WERI-Rb-1 (cell line): ENCODE measurements around the gene RGL2.
A peak's percentile ranks its signal among the peaks of the same experiment; 100 is the strongest.
"Not testable (repeated sequence)": the region's sequence is repeated elsewhere in the genome, so short reads cannot be mapped to it uniquely, and the experiment has no call there.

Source experiments
- DNase-seq: peaks from one replicate; pipeline ENCODE4 v3.0.0-alpha.2; 2020
- H3K27ac ChIP-seq: fragments of 250-450 bp; sonication (Bioruptor Pico); 2 replicates; pipeline ENCODE4 v1.5.1; 2020; ENCODE audit warnings: mild to moderate bottlenecking, moderate library complexity
- H3K27me3 ChIP-seq: fragments of 250-450 bp; sonication (Bioruptor Pico); 2 replicates; pipeline ENCODE4 v1.5.1; 2021; ENCODE audit warnings: mild to moderate bottlenecking, low read depth, moderate library complexity; ENCODE audit not compliant: insufficient read depth, severe bottlenecking
- H3K36me3 ChIP-seq: fragments of 250-450 bp; sonication (Bioruptor Pico); 2 replicates; pipeline ENCODE4 v1.5.1; 2020; ENCODE audit warnings: mild to moderate bottlenecking, moderate library complexity
- H3K4me3 ChIP-seq: 2 replicates; pipeline ENCODE4 v1.5.1; 2011; ENCODE audit warnings: low read depth, mild to moderate bottlenecking, control low read depth, low read length
- H3K9me3 ChIP-seq: fragments of 250-450 bp; sonication (Bioruptor Pico); 2 replicates; pipeline ENCODE4 v1.5.1; 2021; ENCODE audit warnings: mild to moderate bottlenecking, moderate library complexity; ENCODE audit not compliant: severe bottlenecking
- TF ChIP-seq, protein P1 (sequence below): IDR thresholded peaks from 2 replicates; pipeline ENCODE4 v1.5.1; 2011; ENCODE audit warnings: low read depth, mild to moderate bottlenecking, control low read depth, inconsistent platforms, low read length

The RGL2 gene

DNA sequence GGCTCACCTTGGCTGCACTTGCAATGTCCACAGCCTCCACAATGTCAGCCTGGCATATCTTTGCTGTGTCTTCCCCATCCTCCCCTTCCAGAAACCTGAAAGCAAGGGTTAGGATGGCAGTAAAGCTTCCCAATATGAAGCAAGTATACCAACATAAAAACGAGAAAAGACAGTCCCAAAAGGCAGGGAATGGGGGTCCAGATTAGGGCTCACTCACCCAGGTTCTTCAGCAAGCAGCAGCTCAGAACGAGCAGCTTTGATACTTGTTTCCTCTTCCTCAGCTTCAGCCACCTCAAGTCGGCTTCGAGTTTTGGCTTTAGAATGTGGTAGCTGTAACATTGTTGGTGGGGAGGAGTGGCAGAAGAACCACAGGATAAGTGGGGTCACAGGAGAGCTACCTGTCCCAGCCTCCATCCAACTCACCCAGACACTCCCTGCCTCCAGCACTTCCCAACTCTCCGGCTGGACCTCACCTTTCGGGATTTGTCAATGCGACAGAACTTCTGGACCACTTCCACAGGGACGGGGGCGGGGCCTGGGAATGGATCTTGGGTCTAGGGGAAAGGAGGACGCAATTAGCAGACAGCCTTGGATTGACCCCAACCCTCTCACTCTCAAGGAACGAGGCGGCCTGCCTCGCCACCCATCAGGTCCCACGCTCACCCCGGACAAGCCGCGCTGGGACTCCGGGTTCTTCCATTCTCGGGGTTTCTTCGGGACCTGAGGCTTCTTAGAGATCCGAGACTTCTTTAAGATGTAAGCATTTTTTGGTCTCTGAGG is 10.4 kb downstream of the RGL2 start:
- Histone ChIP-seq H3K27ac (peak overlapping the region; percentile 62), H3K27me3 (no peaks in the 10 kb centered on the region), H3K36me3 (peaks cover 74% of the 10 kb centered on the region), H3K9me3 (no peaks in the 10 kb centered on the region), H3K4me3 (peak overlapping the region; percentile 59)
- DNase-seq, result no peak
- TF ChIP-seq, protein P1, sequence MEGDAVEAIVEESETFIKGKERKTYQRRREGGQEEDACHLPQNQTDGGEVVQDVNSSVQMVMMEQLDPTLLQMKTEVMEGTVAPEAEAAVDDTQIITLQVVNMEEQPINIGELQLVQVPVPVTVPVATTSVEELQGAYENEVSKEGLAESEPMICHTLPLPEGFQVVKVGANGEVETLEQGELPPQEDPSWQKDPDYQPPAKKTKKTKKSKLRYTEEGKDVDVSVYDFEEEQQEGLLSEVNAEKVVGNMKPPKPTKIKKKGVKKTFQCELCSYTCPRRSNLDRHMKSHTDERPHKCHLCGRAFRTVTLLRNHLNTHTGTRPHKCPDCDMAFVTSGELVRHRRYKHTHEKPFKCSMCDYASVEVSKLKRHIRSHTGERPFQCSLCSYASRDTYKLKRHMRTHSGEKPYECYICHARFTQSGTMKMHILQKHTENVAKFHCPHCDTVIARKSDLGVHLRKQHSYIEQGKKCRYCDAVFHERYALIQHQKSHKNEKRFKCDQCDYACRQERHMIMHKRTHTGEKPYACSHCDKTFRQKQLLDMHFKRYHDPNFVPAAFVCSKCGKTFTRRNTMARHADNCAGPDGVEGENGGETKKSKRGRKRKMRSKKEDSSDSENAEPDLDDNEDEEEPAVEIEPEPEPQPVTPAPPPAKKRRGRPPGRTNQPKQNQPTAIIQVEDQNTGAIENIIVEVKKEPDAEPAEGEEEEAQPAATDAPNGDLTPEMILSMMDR, result no peak

DNA sequence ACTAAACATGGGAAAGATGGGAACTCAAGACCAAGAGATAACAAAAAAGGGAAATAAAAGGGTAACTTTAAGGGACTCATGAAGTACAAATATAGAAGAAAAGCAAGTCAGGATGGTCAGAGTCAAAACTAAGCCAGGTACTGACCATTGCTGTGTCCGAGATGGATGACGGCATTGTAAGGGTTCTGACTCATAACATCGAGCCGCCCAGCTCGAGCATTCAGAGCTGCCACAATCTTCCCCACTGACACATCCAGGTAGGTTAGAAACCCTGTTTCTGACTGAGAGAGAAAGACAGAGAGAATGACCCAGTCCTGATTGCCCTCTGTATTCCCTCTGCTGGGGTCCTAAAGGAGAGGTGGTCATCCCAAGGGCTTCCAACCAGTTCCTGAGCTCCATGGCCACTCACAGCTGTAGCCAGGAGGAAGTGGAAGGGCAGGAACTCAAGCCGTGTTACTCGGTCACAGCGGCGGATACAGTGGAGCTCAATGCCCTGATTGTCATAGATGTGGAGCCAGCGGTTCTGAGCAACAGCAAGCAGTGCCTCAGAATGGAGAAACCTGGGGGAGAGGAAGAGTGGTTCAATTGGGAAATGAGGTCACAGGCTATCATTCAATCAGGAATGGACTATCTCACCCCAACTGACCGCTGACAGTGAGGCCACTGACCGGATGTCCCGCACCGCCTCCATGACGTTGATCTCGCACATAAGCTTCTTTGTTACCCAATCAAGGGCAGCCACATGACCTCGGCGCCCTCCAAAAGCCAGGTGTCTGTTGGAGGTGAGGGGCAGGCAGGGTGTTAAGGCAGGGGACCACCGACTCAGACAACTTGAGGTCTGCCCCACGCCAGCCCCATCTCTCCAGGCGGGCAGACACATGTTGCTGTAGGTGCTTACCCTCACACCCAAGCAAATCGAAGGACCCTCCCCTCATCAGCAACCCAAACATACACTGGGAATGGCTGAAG is 11.5 kb downstream of the RGL2 start:
- TF ChIP-seq, protein P1, result no peak
- H3K27ac ChIP-seq, result no peak overlapping the region
- H3K9me3 ChIP-seq, result no peaks in the 10 kb centered on the region
- H3K4me3 ChIP-seq, result no peak overlapping the region
- H3K27me3 ChIP-seq, result no peaks in the 10 kb centered on the region
- peaks cover 73% of the 10 kb centered on the region for H3K36me3 ChIP-seq
- no peak for DNase-seq

DNA sequence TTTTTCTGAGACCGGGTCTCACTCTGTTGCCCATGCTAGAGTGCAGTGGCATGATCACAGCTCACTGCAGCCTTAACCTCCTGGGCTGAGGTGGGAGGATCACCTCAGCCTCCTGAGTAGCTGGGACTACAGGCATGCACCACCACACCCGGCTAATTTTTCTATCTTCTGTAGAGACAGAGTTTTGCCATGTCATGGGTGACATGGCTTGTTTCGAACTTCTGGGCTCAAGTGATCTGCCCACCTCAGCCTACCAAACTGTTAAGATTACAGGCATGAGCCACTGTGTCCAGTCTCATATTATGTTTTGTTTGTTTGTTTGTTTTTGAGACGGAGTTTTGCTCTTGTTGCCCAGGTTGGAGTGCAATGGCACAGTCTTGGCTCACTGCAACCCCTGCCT is 13.5 kb downstream of the RGL2 start:
- H3K4me3 ChIP-seq, DNase-seq, H3K27me3 ChIP-seq, H3K27ac ChIP-seq, H3K9me3 ChIP-seq: not testable (repeated sequence)
- peaks cover 73% of the 10 kb centered on the region for H3K36me3 ChIP-seq

DNA sequence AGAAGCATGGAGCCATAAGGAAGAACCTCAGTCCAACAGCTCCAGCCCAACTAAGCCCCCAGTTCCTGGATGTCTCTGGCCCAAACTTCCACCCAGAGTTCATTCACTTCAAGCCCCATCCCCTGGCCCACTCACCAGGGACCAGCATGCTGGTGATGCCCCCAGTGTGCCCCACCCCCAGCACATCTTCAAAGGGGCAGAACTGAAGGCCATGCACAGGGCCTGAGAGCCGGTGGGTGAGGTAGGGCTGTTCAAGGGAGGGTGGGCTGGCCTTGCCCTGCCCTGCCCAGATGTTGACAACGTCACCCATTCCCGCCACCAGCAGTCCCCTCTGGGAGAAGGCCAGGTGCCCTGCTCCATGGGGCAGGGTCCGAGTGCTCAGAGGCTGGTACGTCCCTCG is 18.2 kb downstream of the RGL2 start:
- Histone ChIP-seq H3K9me3 (no peaks in the 10 kb centered on the region), H3K4me3 (no peak overlapping the region), H3K36me3 (peaks cover 80% of the 10 kb centered on the region), H3K27me3 (no peaks in the 10 kb centered on the region), H3K27ac (peak overlapping the region; percentile 49)
- DNase-seq, result no peak
- TF ChIP-seq, protein P1, result no peak

DNA sequence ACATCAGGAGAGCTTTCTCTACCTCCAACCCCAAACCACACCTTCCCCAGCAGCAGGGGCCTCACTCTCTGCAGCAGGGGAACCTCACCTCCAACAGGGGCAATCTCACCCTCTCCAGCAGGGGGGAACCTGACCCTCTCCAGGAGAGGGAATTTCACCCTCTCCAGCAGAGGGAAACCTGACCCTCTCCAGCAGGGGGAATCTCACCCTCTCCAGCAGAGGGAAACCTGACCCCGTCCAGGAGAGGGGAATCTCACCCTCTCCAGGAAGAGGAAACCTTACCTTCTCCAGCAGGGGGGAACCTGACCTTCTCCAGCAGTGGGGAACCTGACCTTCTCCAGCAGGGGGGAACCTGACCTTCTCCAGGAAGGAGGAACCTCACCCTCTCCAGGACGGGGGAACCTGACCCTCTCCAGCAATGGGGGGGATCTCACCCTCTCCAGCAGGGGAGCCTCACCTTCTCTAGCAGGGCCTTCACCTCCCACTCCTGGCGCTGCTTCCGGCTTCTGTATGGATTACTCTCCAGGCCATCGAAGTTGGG is 18.7 kb downstream of the RGL2 start:
- peak overlapping the region; percentile 82 for H3K27ac ChIP-seq
- peak; percentile 93 for DNase-seq
- TF ChIP-seq, protein P1, result peak; percentile 96
- no peaks in the 10 kb centered on the region for H3K27me3 ChIP-seq
- H3K36me3 ChIP-seq, result peaks cover 80% of the 10 kb centered on the region
- H3K9me3 ChIP-seq, result no peaks in the 10 kb centered on the region
- no peak overlapping the region for H3K4me3 ChIP-seq

DNA sequence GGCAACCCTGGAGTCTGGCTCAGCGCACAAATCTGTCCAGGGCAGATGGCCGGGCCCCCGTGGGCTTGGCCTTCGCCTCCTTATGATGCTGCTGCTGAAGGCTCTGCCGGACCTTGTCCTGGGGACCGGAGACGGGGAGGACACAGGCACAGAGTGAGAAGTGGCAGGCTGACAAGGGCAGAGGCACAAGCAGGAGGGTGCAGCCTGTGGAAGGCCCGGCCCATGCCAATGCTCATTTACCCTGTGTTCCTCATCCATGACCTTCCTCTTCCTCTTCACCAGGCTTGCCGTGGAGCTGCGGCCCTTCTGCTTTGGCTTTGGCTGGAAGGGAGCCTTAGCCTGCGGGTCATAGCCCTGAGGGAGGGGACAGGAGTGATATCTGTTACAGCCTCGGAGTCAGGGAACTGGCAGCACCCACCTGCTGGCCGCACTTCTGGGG is 19.5 kb downstream of the RGL2 start:
- Histone ChIP-seq H3K4me3 (no peak overlapping the region), H3K9me3 (no peaks in the 10 kb centered on the region), H3K27me3 (no peaks in the 10 kb centered on the region), H3K27ac (peak overlapping the region; percentile 82), H3K36me3 (peaks cover 80% of the 10 kb centered on the region)
- TF ChIP-seq, protein P1, result no peak
- peak; percentile 81 for DNase-seq
